Stimulated activated CD4-positive, alpha-beta T cell treated with anti-CD3 and anti-CD28 coated beads, Interleukin-12 subunit alpha, Interleukin-12 subunit beta, amount 100 ng/mL, for 48 hours (primary cell): ENCODE data around the gene LINGO1.
A peak's percentile ranks its signal among the peaks of the same experiment; 100 is the strongest.

ENCODE experiments used
- DNase-seq, 3 donors: peaks; one replicate each; pipeline ENCODE4 v3.0.0-alpha.2; 2020; ENCODE audit warnings: low read depth in 2 of 3, low spot score in 1 of 3

The LINGO1 gene

GRCh38 chr15:77632534-77633133, at the start of gene LINGO1:
LINGO1 (minus strand) TSS chr15:77632912; CDS start chr15:77632315, 597 bp downstream.
- no peak for DNase-seq

GRCh38 chr15:77681362-77681761, 48.6 kb upstream of the LINGO1 start:
- DNase-seq = no peak

- no peak for DNase-seq
These were observed 44.1 kb upstream of the LINGO1 start for GRCh38 chr15:77676569-77677375.

GRCh38 chr15:77675806-77676415, 43.2 kb upstream of the LINGO1 start:
- DNase-seq = no peak

GRCh38 chr15:77674327-77674726, 41.6 kb upstream of the LINGO1 start:
- no peak for DNase-seq

GRCh38 chr15:77673866-77674265, 41.2 kb upstream of the LINGO1 start:
- DNase-seq = no peak

GRCh38 chr15:77672135-77672534, 39.4 kb upstream of the LINGO1 start:
- no peak for DNase-seq

- no peak for DNase-seq
These were observed 38.8 kb upstream of the LINGO1 start for GRCh38 chr15:77671362-77672056.

GRCh38 chr15:77670558-77671361, 38.0 kb upstream of the LINGO1 start:
- DNase-seq = no peak

- no peak for DNase-seq
These were observed 37.2 kb upstream of the LINGO1 start for GRCh38 chr15:77669896-77670295.

- no peak for DNase-seq
These were observed 34.9 kb upstream of the LINGO1 start for GRCh38 chr15:77667338-77668234.

GRCh38 chr15:77666296-77666660, 33.6 kb upstream of the LINGO1 start:
- DNase-seq = no peak

GRCh38 chr15:77665530-77666295, 33.0 kb upstream of the LINGO1 start:
- DNase-seq = no peak

GRCh38 chr15:77664428-77664827, 31.7 kb upstream of the LINGO1 start:
- DNase-seq = no peak

- DNase-seq = no peak
These were observed 30.5 kb upstream of the LINGO1 start for GRCh38 chr15:77663256-77663655.

- DNase-seq = peak in 2 of 3 donors; percentile 13 to 17
These were observed 26.9 kb upstream of the LINGO1 start for GRCh38 chr15:77659350-77660321.

- DNase-seq = no peak
These were observed 25.6 kb upstream of the LINGO1 start for GRCh38 chr15:77658304-77658703.

GRCh38 chr15:77657634-77658238, 25.0 kb upstream of the LINGO1 start:
- DNase-seq = no peak
